Memory B cell (primary cell): Measurements from ENCODE around the gene ATRN.

Experiments used
- ATAC-seq: fragments of 150-1000 bp; cut with Tn5 transposase; 2 replicates; pipeline ENCODE4 v1.10.0; 2021; ENCODE audit warnings: low read depth, mild to moderate bottlenecking, moderate library complexity
- DNase-seq, 2 donors: peaks; one replicate each; pipeline ENCODE4 v3.0.0; 2022; ENCODE audit warnings: low spot score in 2 of 2
- H3K27ac Mint-ChIP-seq: one replicate; pipeline ENCODE4 v1.8.0; 2022; ENCODE audit warnings: mild to moderate bottlenecking, moderate library complexity, mixed read lengths
- H3K27me3 Mint-ChIP-seq: one replicate; pipeline ENCODE4 v1.8.0; 2022; ENCODE audit warnings: mixed read lengths
- H3K36me3 Mint-ChIP-seq: one replicate; pipeline ENCODE4 v1.8.0; 2022; ENCODE audit warnings: mild to moderate bottlenecking, mixed read lengths
- H3K4me1 Mint-ChIP-seq: one replicate; pipeline ENCODE4 v1.8.0; 2022; ENCODE audit warnings: mixed read lengths
- H3K4me3 Mint-ChIP-seq: one replicate; pipeline ENCODE4 v1.8.0; 2022; ENCODE audit warnings: mild to moderate bottlenecking, moderate library complexity, mixed read lengths
- H3K9me3 Mint-ChIP-seq: one replicate; pipeline ENCODE4 v1.8.0; 2022; ENCODE audit warnings: mixed read lengths

ATRN gene

DNA sequence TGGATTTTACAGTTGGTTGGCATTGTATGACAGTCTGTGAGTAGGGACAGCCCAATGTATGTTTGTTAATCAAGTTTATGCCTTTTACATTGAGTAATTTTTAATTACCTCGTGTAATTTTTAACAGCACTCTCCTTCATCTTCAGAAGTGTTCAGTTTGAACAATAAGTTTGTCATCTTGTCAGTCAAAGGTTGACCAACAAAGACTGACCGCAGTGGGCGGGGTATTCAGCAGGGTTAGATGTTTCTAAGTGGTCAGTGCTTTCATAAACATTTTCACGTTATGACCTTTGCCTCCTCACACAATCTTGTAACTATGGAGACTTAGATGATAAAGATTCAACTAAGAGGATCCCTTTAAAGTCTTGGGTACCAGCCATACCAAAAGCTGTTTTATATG is 151.6 kb downstream of the ATRN start:
- Mint-ChIP-seq H3K36me3 (peaks cover 14% of the 10 kb centered on the region), H3K9me3 (no peaks in the 10 kb centered on the region), H3K27me3 (no peaks in the 10 kb centered on the region), H3K4me1 (no peaks in the 10 kb centered on the region), H3K4me3 (no peak overlapping the region), H3K27ac (no peak overlapping the region)
- no peak for DNase-seq
- no peak for ATAC-seq

GRCh38 chr20:3627476-3627875 is 156.7 kb downstream of the ATRN start:
- Mint-ChIP-seq H3K27me3 (no peaks in the 10 kb centered on the region), H3K36me3 (peaks cover 34% of the 10 kb centered on the region), H3K9me3 (no peaks in the 10 kb centered on the region), H3K4me3 (no peak overlapping the region), H3K27ac (no peak overlapping the region), H3K4me1 (no peaks in the 10 kb centered on the region)
- DNase-seq (no peak), ATAC-seq (no peak)

GRCh38 chr20:3628502-3629314 is 157.9 kb downstream of the ATRN start:
- no peaks in the 10 kb centered on the region for H3K9me3 Mint-ChIP-seq
- H3K4me3 Mint-ChIP-seq, result no peak overlapping the region
- no peaks in the 10 kb centered on the region for H3K27me3 Mint-ChIP-seq
- H3K36me3 Mint-ChIP-seq, result peaks cover 35% of the 10 kb centered on the region
- DNase-seq (no peak), ATAC-seq (no peak)
- H3K4me1 Mint-ChIP-seq, result no peaks in the 10 kb centered on the region
- H3K27ac Mint-ChIP-seq, result no peak overlapping the region

- Mint-ChIP-seq H3K9me3 (no peaks in the 10 kb centered on the region), H3K27ac (no peak overlapping the region), H3K4me1 (no peaks in the 10 kb centered on the region), H3K36me3 (peaks cover 41% of the 10 kb centered on the region), H3K27me3 (no peaks in the 10 kb centered on the region), H3K4me3 (no peak overlapping the region)
- ATAC-seq (no peak), DNase-seq (no peak)
These were observed 159.1 kb downstream of the ATRN start for GRCh38 chr20:3629893-3630292.

DNA sequence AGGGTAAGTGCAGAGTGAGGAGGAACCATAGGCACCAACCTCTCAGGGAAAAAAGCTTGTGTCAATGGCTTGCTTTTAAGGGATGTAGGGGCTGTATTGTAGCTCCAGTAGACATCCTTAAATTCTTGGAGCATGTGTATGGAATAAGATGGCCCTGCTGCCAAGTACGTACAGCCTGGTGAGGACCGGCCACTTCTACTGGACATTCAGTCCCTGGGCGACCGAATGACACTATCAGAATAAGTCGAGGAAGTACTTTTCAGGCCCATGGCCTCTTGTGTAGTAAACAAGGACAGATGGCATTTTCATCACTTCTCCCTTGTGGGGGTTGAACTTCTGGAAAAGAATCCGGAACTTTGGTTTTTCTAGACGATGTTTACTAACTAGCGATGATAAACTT is 159.6 kb downstream of the ATRN start:
- ATAC-seq (no peak), DNase-seq (no peak)
- Mint-ChIP-seq H3K27ac (no peak overlapping the region), H3K4me3 (no peak overlapping the region), H3K4me1 (no peaks in the 10 kb centered on the region), H3K9me3 (no peaks in the 10 kb centered on the region), H3K36me3 (peaks cover 38% of the 10 kb centered on the region), H3K27me3 (no peaks in the 10 kb centered on the region)

- no peak overlapping the region for H3K27ac Mint-ChIP-seq
- peaks cover 35% of the 10 kb centered on the region for H3K36me3 Mint-ChIP-seq
- ATAC-seq (no peak), DNase-seq (no peak)
- no peaks in the 10 kb centered on the region for H3K4me1 Mint-ChIP-seq
- H3K27me3 Mint-ChIP-seq, result no peaks in the 10 kb centered on the region
- H3K4me3 Mint-ChIP-seq, result no peak overlapping the region
- H3K9me3 Mint-ChIP-seq, result no peaks in the 10 kb centered on the region
These were observed 160.7 kb downstream of the ATRN start for GRCh38 chr20:3631534-3631933.

GRCh38 chr20:3632311-3633004 is 161.6 kb downstream of the ATRN start:
- H3K9me3 Mint-ChIP-seq, result no peaks in the 10 kb centered on the region
- no peak for DNase-seq
- no peaks in the 10 kb centered on the region for H3K4me1 Mint-ChIP-seq
- H3K27me3 Mint-ChIP-seq, result no peaks in the 10 kb centered on the region
- H3K27ac Mint-ChIP-seq, result no peak overlapping the region
- H3K36me3 Mint-ChIP-seq, result peaks cover 30% of the 10 kb centered on the region
- no peak for ATAC-seq
- no peak overlapping the region for H3K4me3 Mint-ChIP-seq

GRCh38 chr20:3633913-3634478 is 163.2 kb downstream of the ATRN start:
- H3K9me3 Mint-ChIP-seq, result no peaks in the 10 kb centered on the region
- ATAC-seq (no peak), DNase-seq (no peak)
- H3K4me3 Mint-ChIP-seq, result no peak overlapping the region
- H3K27ac Mint-ChIP-seq, result no peak overlapping the region
- peaks cover 29% of the 10 kb centered on the region for H3K36me3 Mint-ChIP-seq
- H3K4me1 Mint-ChIP-seq, result no peaks in the 10 kb centered on the region
- no peaks in the 10 kb centered on the region for H3K27me3 Mint-ChIP-seq

DNA sequence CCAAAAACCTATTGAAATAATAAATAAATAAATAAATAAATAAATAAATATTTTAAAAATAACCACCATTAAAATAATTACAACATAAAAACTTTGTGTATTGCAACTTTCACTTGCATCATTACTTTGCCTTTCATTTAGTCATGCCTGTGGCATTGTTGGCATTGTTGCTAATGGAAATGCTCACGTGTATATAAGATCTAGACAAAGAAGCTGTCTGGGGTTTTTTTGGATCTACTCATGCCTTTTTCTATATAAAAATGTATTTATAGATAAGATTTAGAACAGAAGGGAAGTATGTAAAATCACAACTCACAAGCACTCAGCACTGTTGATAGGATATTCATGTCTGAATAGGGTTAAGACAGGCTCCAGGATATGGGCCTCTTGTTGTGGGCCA is 164.5 kb downstream of the ATRN start:
- ATAC-seq (no peak), DNase-seq (no peak)
- peaks cover 26% of the 10 kb centered on the region for H3K36me3 Mint-ChIP-seq
- no peaks in the 10 kb centered on the region for H3K27me3 Mint-ChIP-seq
- H3K4me3 Mint-ChIP-seq, result no peak overlapping the region
- H3K4me1 Mint-ChIP-seq, result no peaks in the 10 kb centered on the region
- no peak overlapping the region for H3K27ac Mint-ChIP-seq
- H3K9me3 Mint-ChIP-seq, result peaks cover 3% of the 10 kb centered on the region

- no peak for ATAC-seq
- Mint-ChIP-seq H3K27me3 (no peaks in the 10 kb centered on the region), H3K9me3 (peaks cover 4% of the 10 kb centered on the region), H3K4me1 (no peaks in the 10 kb centered on the region), H3K36me3 (peaks cover 28% of the 10 kb centered on the region), H3K27ac (no peak overlapping the region), H3K4me3 (no peak overlapping the region)
- DNase-seq, result no peak
These were observed 169.4 kb downstream of the ATRN start for GRCh38 chr20:3640259-3640658.

GRCh38 chr20:3645309-3646066 is 174.7 kb downstream of the ATRN start:
- Mint-ChIP-seq H3K27me3 (no peaks in the 10 kb centered on the region), H3K4me1 (no peaks in the 10 kb centered on the region), H3K36me3 (peaks cover 30% of the 10 kb centered on the region), H3K4me3 (no peak overlapping the region), H3K9me3 (no peaks in the 10 kb centered on the region), H3K27ac (no peak overlapping the region)
- ATAC-seq, result no peak
- no peak for DNase-seq

DNA sequence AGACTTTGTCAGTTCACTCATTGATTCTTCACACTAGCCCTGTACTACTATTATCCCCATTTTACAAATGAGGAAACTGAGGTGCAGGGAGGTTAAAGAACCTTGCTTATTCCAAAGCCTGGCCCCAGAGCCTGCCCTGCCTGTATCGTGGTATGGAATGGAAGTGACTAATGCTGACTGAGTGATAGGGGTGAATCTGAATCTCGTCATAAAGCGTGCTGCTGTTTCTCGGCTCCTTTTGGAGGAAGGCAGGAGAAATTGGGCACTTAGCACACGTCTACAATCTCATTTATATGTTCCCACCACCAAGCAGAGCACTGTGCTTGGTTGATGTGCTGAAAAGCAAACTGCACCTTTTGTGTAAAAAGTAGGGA is 175.2 kb downstream of the ATRN start:
- no peak for ATAC-seq
- no peaks in the 10 kb centered on the region for H3K9me3 Mint-ChIP-seq
- H3K27me3 Mint-ChIP-seq, result no peaks in the 10 kb centered on the region
- H3K4me1 Mint-ChIP-seq, result no peaks in the 10 kb centered on the region
- no peak overlapping the region for H3K27ac Mint-ChIP-seq
- H3K4me3 Mint-ChIP-seq, result no peak overlapping the region
- H3K36me3 Mint-ChIP-seq, result peaks cover 27% of the 10 kb centered on the region
- no peak for DNase-seq

DNA sequence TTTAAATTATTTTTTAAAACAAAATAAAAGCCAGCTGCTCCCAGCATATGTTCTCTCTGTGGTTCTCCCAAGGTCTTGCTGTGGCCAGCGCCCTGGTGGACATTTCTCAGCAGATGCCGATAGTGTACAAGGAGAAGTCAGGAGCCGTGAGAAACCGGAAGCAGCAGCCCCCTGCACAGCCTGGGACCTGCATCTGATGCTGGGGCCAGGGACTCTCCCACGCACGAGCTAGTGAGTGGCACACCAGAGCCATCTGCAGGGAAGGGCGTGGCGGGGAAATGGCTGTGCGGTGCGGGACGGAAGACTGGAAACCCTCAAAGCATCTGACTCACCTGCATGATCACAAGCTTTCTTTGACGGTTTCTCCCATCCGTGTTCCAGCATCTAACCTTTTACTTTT is 175.8 kb downstream of the ATRN start:
- peaks cover 26% of the 10 kb centered on the region for H3K36me3 Mint-ChIP-seq
- H3K9me3 Mint-ChIP-seq, result no peaks in the 10 kb centered on the region
- ATAC-seq, result no peak
- no peak for DNase-seq
- no peak overlapping the region for H3K4me3 Mint-ChIP-seq
- H3K27ac Mint-ChIP-seq, result no peak overlapping the region
- H3K4me1 Mint-ChIP-seq, result no peaks in the 10 kb centered on the region
- H3K27me3 Mint-ChIP-seq, result no peaks in the 10 kb centered on the region

- DNase-seq (no peak), ATAC-seq (no peak)
- H3K4me1 Mint-ChIP-seq, result peaks cover 3% of the 10 kb centered on the region
- H3K27ac Mint-ChIP-seq, result no peak overlapping the region
- H3K9me3 Mint-ChIP-seq, result no peaks in the 10 kb centered on the region
- peaks cover 21% of the 10 kb centered on the region for H3K36me3 Mint-ChIP-seq
- H3K27me3 Mint-ChIP-seq, result no peaks in the 10 kb centered on the region
- no peak overlapping the region for H3K4me3 Mint-ChIP-seq
These were observed 176.7 kb downstream of the ATRN start for GRCh38 chr20:3647473-3647872.
